Mesenchymal stem cell (in vitro differentiated cells and primary cell): ENCODE data around the gene MRPL55.
A peak's percentile ranks its signal among the peaks of the same experiment; 100 is the strongest.

Experiments used
- DNase-seq: peaks from one replicate; pipeline ENCODE4 v3.0.0-alpha.2; 2013
- H2AFZ ChIP-seq: one replicate; pipeline ENCODE4 v1.6.1; 2013; ENCODE audit warnings: low read depth, mild to moderate bottlenecking, control low read depth, inconsistent platforms, low read length, moderate library complexity
- H2AK5ac ChIP-seq: 2 replicates; pipeline ENCODE4 v1.6.1; 2013; ENCODE audit warnings: low read length, moderate library complexity, mild to moderate bottlenecking, inconsistent platforms; ENCODE audit not compliant: severe bottlenecking
- H2BK120ac ChIP-seq: one replicate; pipeline ENCODE4 v1.6.1; 2013; ENCODE audit warnings: low read depth, mild to moderate bottlenecking, inconsistent platforms, low read length, moderate library complexity
- H2BK12ac ChIP-seq, 2 experiments: one replicate each; pipeline ENCODE4 v1.6.1; 2013; ENCODE audit warnings: inconsistent platforms in 2 of 2, low read length in 2 of 2, mild to moderate bottlenecking in 2 of 2, moderate library complexity in 2 of 2, control low read depth in 1 of 2
- H2BK15ac ChIP-seq: one replicate; pipeline ENCODE4 v1.6.1; 2013; ENCODE audit warnings: mild to moderate bottlenecking, low read depth, inconsistent platforms; ENCODE audit not compliant: poor library complexity, severe bottlenecking
- H2BK5ac ChIP-seq: 2 replicates; pipeline ENCODE4 v1.6.1; 2013; ENCODE audit warnings: low read depth, mild to moderate bottlenecking, low read length, control low read depth, inconsistent platforms; ENCODE audit not compliant: poor library complexity, severe bottlenecking
- H3K14ac ChIP-seq, 2 experiments: one replicate each; pipeline ENCODE4 v1.6.1; 2013; ENCODE audit warnings: inconsistent platforms in 2 of 2, low read length in 2 of 2, control low read depth in 1 of 2, mild to moderate bottlenecking in 1 of 2, moderate library complexity in 1 of 2
- H3K18ac ChIP-seq, 2 experiments: one replicate each; pipeline ENCODE4 v1.6.1; 2013; ENCODE audit warnings: inconsistent platforms in 2 of 2, low read length in 2 of 2, control low read depth in 1 of 2, low read depth in 1 of 2, mild to moderate bottlenecking in 1 of 2
- H3K23ac ChIP-seq, 2 experiments: one replicate each; pipeline ENCODE4 v1.6.1; 2013; ENCODE audit warnings: inconsistent platforms in 2 of 2, low read length in 2 of 2, mild to moderate bottlenecking in 2 of 2, moderate library complexity in 2 of 2, control low read depth in 1 of 2
- H3K27ac ChIP-seq: 2 replicates; pipeline ENCODE4 v1.5.1; 2013; ENCODE audit warnings: mild to moderate bottlenecking, moderate library complexity, low read length, control low read depth, inconsistent platforms; ENCODE audit not compliant: poor library complexity, severe bottlenecking
- H3K27me3 ChIP-seq, 2 experiments: 2 replicates each; pipeline versions ENCODE4 v1.6.1 to v1.7.0; 2013; ENCODE audit warnings: low read length in 2 of 2, mild to moderate bottlenecking in 2 of 2, moderate library complexity in 2 of 2, control low read depth in 1 of 2, inconsistent platforms in 1 of 2; ENCODE audit not compliant: control insufficient read depth in 1 of 2, insufficient read depth in 1 of 2
- H3K36me3 ChIP-seq, 2 experiments: 2 replicates each; pipeline versions ENCODE4 v1.6.1 to v1.7.0; 2013; ENCODE audit warnings: low read length in 2 of 2, control low read depth in 1 of 2, inconsistent platforms in 1 of 2, low read depth in 1 of 2, mild to moderate bottlenecking in 1 of 2; ENCODE audit not compliant: insufficient read depth in 2 of 2, control insufficient read depth in 1 of 2
- H3K4ac ChIP-seq, 2 experiments: one replicate each; pipeline ENCODE4 v1.6.1; 2013; ENCODE audit warnings: inconsistent platforms in 2 of 2, low read length in 2 of 2, mild to moderate bottlenecking in 2 of 2, moderate library complexity in 2 of 2, control low read depth in 1 of 2, low read depth in 1 of 2
- H3K4me1 ChIP-seq: 2 replicates; pipeline ENCODE4 v1.6.1; 2013; ENCODE audit warnings: low read depth, low read length, control low read depth; ENCODE audit not compliant: control insufficient read depth, insufficient read depth
- H3K4me2 ChIP-seq: 2 replicates; pipeline ENCODE4 v1.6.1; 2013; ENCODE audit warnings: low read length, mild to moderate bottlenecking, inconsistent platforms; ENCODE audit not compliant: poor library complexity, severe bottlenecking
- H3K4me3 ChIP-seq, 2 experiments: 2 replicates each; pipeline versions ENCODE4 v1.5.1 to v1.7.0; 2013; ENCODE audit warnings: low read length in 2 of 2, mild to moderate bottlenecking in 2 of 2, control low read depth in 1 of 2, low read depth in 1 of 2; ENCODE audit not compliant: insufficient read depth in 1 of 2
- H3K79me1 ChIP-seq: replicated peaks from 2 replicates; pipeline ENCODE4 v1.6.1; 2013; ENCODE audit warnings: mild to moderate bottlenecking, control low read depth, low read length, inconsistent platforms; ENCODE audit not compliant: poor library complexity, severe bottlenecking
- H3K9ac ChIP-seq: 2 replicates; pipeline ENCODE4 v1.7.0; 2013; ENCODE audit warnings: mild to moderate bottlenecking, low read length, moderate library complexity
- H3K9me3 ChIP-seq: 2 replicates; pipeline ENCODE4 v1.7.0; 2013; ENCODE audit warnings: mild to moderate bottlenecking, low read length; ENCODE audit not compliant: control insufficient read depth
- H4K8ac ChIP-seq: one replicate; pipeline ENCODE4 v1.6.1; 2013; ENCODE audit warnings: inconsistent platforms, mild to moderate bottlenecking, low read length, moderate library complexity
- H4K91ac ChIP-seq: one replicate; pipeline ENCODE4 v1.6.1; 2013; ENCODE audit warnings: mild to moderate bottlenecking, low read length, inconsistent platforms
- WGBS: methylation state at CpG from one replicate; pipeline ENCODE4 v1.1.7; 2013; ENCODE audit warnings: mixed read lengths; 5-methylcytosine and 5-hydroxymethylcytosine counted together

MRPL55 gene

DNA sequence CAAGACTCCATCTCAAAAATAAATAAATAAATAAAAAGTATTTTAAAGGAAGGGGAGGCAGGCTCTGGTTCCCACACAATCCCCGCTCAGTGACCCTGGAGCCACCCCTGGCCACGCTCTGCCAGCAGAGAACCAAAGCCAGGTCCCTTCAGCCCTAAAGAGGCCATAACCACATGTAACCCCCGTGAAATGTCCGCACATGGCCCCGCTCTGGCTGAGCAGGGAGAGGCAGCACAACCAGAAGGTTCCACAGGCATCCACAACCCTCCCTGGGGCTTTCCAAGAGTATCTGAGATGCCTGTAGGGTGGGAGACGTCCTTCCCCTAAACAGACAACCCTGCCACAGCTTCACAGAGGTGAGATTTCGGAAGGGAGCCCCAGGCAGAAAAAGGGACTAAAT lies 28.0 kb downstream of the MRPL55 start:
- WGBS = 93% methylated on average over 6 of the region's 7 CpGs
- H2AK5ac ChIP-seq = no peak overlapping the region
- no peak overlapping the region for H2BK12ac ChIP-seq
- DNase-seq = no peak
- H3K9me3 ChIP-seq = no peaks in the 10 kb centered on the region
- H3K4me2 ChIP-seq = peak overlapping the region; percentile 96
- peaks cover 28% of the 10 kb centered on the region for H3K4me1 ChIP-seq
- no peak overlapping the region for H3K4ac ChIP-seq
- H2AFZ ChIP-seq = no peak overlapping the region
- H3K36me3 ChIP-seq = peaks cover 6 to 9% of the 10 kb centered on the region in 2 experiments
- H2BK15ac ChIP-seq = no peak overlapping the region
- no peak overlapping the region for H4K91ac ChIP-seq
- H3K79me1 ChIP-seq = peaks cover 23% of the 10 kb centered on the region
- H3K27me3 ChIP-seq = no peaks in the 10 kb centered on the region
- no peak overlapping the region for H2BK120ac ChIP-seq
- H3K9ac ChIP-seq = peak overlapping the region; percentile 99
- no peak overlapping the region for H3K27ac ChIP-seq
- no peak overlapping the region for H3K14ac ChIP-seq
- H4K8ac ChIP-seq = no peak overlapping the region
- H3K18ac ChIP-seq = no peak overlapping the region
- H2BK5ac ChIP-seq = no peak overlapping the region
- H3K23ac ChIP-seq = no peak overlapping the region
- peak overlapping the region in 1 of 2 experiments; percentile 96 for H3K4me3 ChIP-seq

DNA sequence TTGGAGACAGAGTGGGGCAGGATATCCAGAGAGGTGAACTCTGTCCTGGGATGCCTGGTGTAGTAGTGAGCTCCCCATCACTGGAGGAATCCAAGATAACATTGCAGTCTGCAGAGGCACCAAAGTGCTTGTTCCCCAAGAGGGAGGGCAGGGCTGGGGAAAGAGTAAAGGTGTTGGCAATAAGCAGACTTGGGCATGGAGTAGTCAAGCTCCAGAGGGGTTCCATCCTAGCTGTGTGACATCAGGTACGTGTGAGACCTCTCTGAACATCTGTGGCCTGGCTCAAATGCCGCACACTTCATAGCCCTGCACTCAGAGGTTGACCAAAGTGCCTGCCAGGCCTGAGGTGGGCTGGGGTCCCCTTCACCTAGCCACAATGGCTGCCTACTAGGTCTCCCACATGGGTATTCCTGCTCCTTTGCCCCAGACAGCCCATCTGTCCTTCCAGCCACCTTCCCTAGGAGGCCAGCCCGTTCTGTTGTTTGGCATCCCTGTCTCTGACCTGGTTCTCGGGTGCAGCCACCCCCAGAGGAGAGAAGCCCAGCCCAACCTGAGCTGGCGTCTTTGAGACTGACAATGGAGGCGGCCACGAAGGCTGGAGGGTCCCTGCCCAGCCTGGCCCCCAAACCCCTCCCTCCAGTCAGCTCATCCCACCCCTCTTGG lies 29.4 kb downstream of the MRPL55 start:
- H3K4me2 ChIP-seq = no peak overlapping the region
- peaks cover under 1 to 9% of the 10 kb centered on the region in 2 experiments for H3K36me3 ChIP-seq
- WGBS = 95% methylated on average over 7 of the region's 7 CpGs
- H2BK12ac ChIP-seq = no peak overlapping the region
- no peak overlapping the region for H3K4me3 ChIP-seq
- no peak overlapping the region for H3K18ac ChIP-seq
- no peak overlapping the region for H2BK15ac ChIP-seq
- peaks cover 5 to 8% of the 10 kb centered on the region in 2 experiments for H3K27me3 ChIP-seq
- H2BK120ac ChIP-seq = no peak overlapping the region
- no peak overlapping the region for H4K8ac ChIP-seq
- no peak overlapping the region for H3K14ac ChIP-seq
- peaks cover 23% of the 10 kb centered on the region for H3K79me1 ChIP-seq
- H3K4ac ChIP-seq = no peak overlapping the region
- no peak overlapping the region for H4K91ac ChIP-seq
- H3K9me3 ChIP-seq = no peaks in the 10 kb centered on the region
- H2AFZ ChIP-seq = no peak overlapping the region
- no peak overlapping the region for H2AK5ac ChIP-seq
- H3K27ac ChIP-seq = no peak overlapping the region
- no peak overlapping the region for H3K9ac ChIP-seq
- H3K23ac ChIP-seq = peak overlapping the region in 1 of 2 experiments; percentile 24
- DNase-seq = no peak
- H3K4me1 ChIP-seq = peaks cover 17% of the 10 kb centered on the region
- H2BK5ac ChIP-seq = no peak overlapping the region

- no peak overlapping the region for H3K18ac ChIP-seq
- H2AK5ac ChIP-seq = no peak overlapping the region
- no peak overlapping the region for H3K27ac ChIP-seq
- peaks cover 17% of the 10 kb centered on the region for H3K4me1 ChIP-seq
- no peak overlapping the region for H3K14ac ChIP-seq
- no peak overlapping the region for H3K23ac ChIP-seq
- no peak overlapping the region for H2BK12ac ChIP-seq
- no peak overlapping the region for H2BK15ac ChIP-seq
- WGBS = 86% methylated on average over 6 of the region's 7 CpGs
- no peak overlapping the region for H4K91ac ChIP-seq
- peak overlapping the region; percentile 32 for H2AFZ ChIP-seq
- no peak overlapping the region for H4K8ac ChIP-seq
- H3K36me3 ChIP-seq = peaks cover 0 to 9% of the 10 kb centered on the region in 2 experiments
- no peak overlapping the region for H3K4ac ChIP-seq
- DNase-seq = no peak
- H3K9me3 ChIP-seq = no peaks in the 10 kb centered on the region
- H3K4me3 ChIP-seq = no peak overlapping the region
- no peak overlapping the region for H3K9ac ChIP-seq
- no peak overlapping the region for H2BK5ac ChIP-seq
- no peak overlapping the region for H3K4me2 ChIP-seq
- H3K79me1 ChIP-seq = peaks cover 23% of the 10 kb centered on the region
- peaks cover 5 to 14% of the 10 kb centered on the region in 2 experiments for H3K27me3 ChIP-seq
- H2BK120ac ChIP-seq = no peak overlapping the region
Measured at GRCh38 chr1:228079013-228079412, 30.1 kb downstream of the MRPL55 start.

DNA sequence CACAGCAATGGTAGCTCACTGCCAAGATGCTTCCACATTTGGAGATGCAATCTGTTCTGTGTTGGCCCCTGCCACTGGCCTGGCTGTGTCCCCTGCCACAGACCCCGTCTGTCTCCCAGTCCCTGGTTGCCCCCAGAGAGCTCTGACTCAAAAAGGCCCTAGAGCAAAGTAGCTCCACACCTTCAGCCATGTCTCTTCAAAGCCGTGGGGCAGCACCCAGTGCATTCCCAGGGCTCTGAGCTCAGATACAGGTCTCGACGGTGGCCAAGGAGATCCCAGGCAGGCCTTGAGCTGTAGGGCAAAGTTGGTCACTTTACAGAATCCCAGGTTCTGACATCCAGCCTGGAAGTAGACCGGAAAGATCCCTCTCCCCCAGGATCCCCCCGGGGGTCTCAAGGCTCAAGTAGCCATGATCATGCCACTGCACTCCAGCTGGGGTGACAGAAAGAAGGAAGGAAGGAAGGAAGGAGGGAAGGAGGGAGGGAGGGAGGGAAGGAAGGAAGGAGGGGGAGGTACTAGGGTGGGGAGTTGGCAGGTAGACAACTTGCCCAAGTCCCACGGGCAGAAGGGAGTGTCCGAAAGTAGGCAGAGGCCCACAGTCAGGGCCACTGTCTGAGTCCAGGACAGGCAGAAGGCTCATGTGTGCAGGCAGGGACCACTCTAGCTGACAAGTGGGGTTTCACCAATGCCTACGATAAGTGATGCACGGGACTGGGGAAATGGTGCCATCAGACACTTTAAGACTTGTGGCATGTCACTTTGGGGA lies 31.4 kb downstream of the MRPL55 start:
- H3K18ac ChIP-seq = no peak overlapping the region
- H3K4me3 ChIP-seq = no peak overlapping the region
- no peak overlapping the region for H2BK5ac ChIP-seq
- no peak overlapping the region for H2BK15ac ChIP-seq
- H4K8ac ChIP-seq = no peak overlapping the region
- no peak overlapping the region for H3K14ac ChIP-seq
- H2BK120ac ChIP-seq = no peak overlapping the region
- H3K4me2 ChIP-seq = no peak overlapping the region
- H3K79me1 ChIP-seq = peaks cover 23% of the 10 kb centered on the region
- peaks cover 0 to 7% of the 10 kb centered on the region in 2 experiments for H3K36me3 ChIP-seq
- no peaks in the 10 kb centered on the region for H3K9me3 ChIP-seq
- no peak overlapping the region for H3K9ac ChIP-seq
- H3K4me1 ChIP-seq = peaks cover 15% of the 10 kb centered on the region
- no peak overlapping the region for H3K23ac ChIP-seq
- DNase-seq = no peak
- WGBS = 83% methylated on average over 10 of the region's 10 CpGs
- no peak overlapping the region for H4K91ac ChIP-seq
- H3K27me3 ChIP-seq = peaks cover 12 to 14% of the 10 kb centered on the region in 2 experiments
- no peak overlapping the region for H3K4ac ChIP-seq
- H2AFZ ChIP-seq = no peak overlapping the region
- H2BK12ac ChIP-seq = no peak overlapping the region
- H2AK5ac ChIP-seq = no peak overlapping the region
- H3K27ac ChIP-seq = no peak overlapping the region
